T follicular helper cell (primary cell): ENCODE results near the gene FBLN2.
"Not testable (repeated sequence)": the region's sequence is repeated elsewhere in the genome, so short reads cannot be mapped to it uniquely, and the experiment has no call there.

Experiments used
- DNase-seq: peaks from one replicate; pipeline ENCODE4 v3.0.0-alpha.2; 2020; ENCODE audit warnings: low read depth

FBLN2 gene

GRCh38 chr3:13513913-13514517, 34.9 kb upstream of the FBLN2 start:
- DNase-seq = no peak

GRCh38 chr3:13514639-13515435, 34.1 kb upstream of the FBLN2 start:
- DNase-seq = no peak

GRCh38 chr3:13515786-13516759, 32.9 kb upstream of the FBLN2 start:
- no peak for DNase-seq

- DNase-seq = no peak
These were observed 32.2 kb upstream of the FBLN2 start for GRCh38 chr3:13516760-13517135.

GRCh38 chr3:13517253-13517977, 31.5 kb upstream of the FBLN2 start:
- no peak for DNase-seq

GRCh38 chr3:13518516-13518953, 30.4 kb upstream of the FBLN2 start:
- DNase-seq = no peak

- no peak for DNase-seq
These were observed 29.7 kb upstream of the FBLN2 start for GRCh38 chr3:13519006-13519791.

- DNase-seq = no peak
These were observed 28.5 kb upstream of the FBLN2 start for GRCh38 chr3:13520326-13520880.

GRCh38 chr3:13521309-13521708, 27.6 kb upstream of the FBLN2 start:
- no peak for DNase-seq

- DNase-seq = not testable (repeated sequence)
These were observed 27.2 kb upstream of the FBLN2 start for GRCh38 chr3:13521749-13522148.

GRCh38 chr3:13522236-13522635, 26.7 kb upstream of the FBLN2 start:
- no peak for DNase-seq

GRCh38 chr3:13524979-13525669, 23.8 kb upstream of the FBLN2 start:
- no peak for DNase-seq

GRCh38 chr3:13525827-13526625, 22.9 kb upstream of the FBLN2 start:
- no peak for DNase-seq

- no peak for DNase-seq
These were observed 22.3 kb upstream of the FBLN2 start for GRCh38 chr3:13526626-13526949.

GRCh38 chr3:13528217-13528867, 20.6 kb upstream of the FBLN2 start:
- DNase-seq = no peak

- DNase-seq = no peak
These were observed 19.5 kb upstream of the FBLN2 start for GRCh38 chr3:13529196-13530112.

- DNase-seq = no peak
These were observed 18.5 kb upstream of the FBLN2 start for GRCh38 chr3:13530241-13531009.
